GM12892 (cell line): ENCODE measurements around the gene FCN1.

Experiments
- POLR2A ChIP-seq: IDR thresholded peaks from 2 replicates; pipeline ENCODE4 v1.6.1; 2011; ENCODE audit warnings: low read depth, low read length, control low read depth
- POLR2AphosphoS5 ChIP-seq: IDR thresholded peaks from 2 replicates; pipeline ENCODE4 v1.6.1; 2011; ENCODE audit warnings: low read depth, low read length, control low read depth

GRCh38 chr9:134914501-134914834, 3.2 kb downstream of the FCN1 start:
- TF ChIP-seq POLR2A, result no peak
- no peak for TF ChIP-seq POLR2AphosphoS5
